Measurements from ENCODE around the gene UNC13A. TPM values are rescaled to one million over a fixed set of nuclear protein-coding genes. Genes with fewer than 3 reads are reported as not detected.

Gene UNC13A
- total and polyA plus RNA-seq, 7 donors, result under 0.01 to 0.83 (median 0.60) TPM

DNA sequence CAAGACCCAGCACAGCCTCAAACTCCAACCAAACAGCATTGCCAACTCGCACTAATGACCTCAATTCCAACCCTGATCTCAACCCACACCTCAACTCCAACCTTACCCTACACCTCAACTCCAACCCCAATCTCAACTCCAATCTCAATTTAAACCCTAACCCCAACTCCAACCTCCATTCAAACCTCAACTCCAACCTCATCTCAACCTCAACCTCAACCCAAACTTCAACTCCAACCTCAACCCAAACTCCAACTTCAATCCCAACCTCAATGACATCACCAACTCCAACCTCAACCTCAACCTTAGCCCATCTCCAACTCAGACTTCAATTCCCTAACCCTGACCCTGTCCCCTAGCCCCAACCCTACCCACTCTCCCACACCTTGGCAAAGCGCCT is 58.4 kb downstream of the UNC13A start:
- Histone ChIP-seq H3K9me3 (no peaks in the 10 kb centered on the region), H3K4me3 (no peak overlapping the region), H3K36me3 (no peaks in the 10 kb centered on the region), H3K27me3 (no peaks in the 10 kb centered on the region), H3K27ac (no peak overlapping the region), H3K4me1 (no peaks in the 10 kb centered on the region)
- intact Hi-C loops (cut with DNase I), result no loop called here
- TF ChIP-seq POLR2A (IDR thresholded peaks at IDR 0.05), result no peak
- 83 to 90% methylated on average over 2 of the region's 2 CpGs for WGBS, 2 donors
- DNase-seq, result no peak

DNA sequence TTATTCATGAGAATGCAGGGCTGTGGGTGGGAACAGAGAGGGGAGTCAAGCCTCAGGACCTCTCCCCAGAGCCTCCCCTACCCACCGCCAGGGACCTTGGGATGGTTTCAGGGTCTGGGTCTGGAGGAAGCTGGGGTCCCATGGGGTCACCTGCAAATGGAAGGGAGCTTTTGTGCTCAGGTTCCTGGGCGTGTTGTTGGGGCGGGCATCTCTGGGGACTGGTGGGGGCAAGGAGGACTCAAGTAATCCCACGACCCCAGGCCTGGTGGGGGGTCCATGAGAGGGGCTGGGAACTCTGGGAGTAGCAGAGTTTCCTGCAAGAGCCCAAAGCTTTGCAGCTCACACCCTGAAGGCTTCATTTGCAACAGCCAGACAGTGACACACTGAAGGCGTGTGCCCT is 60.2 kb downstream of the UNC13A start:
- H3K4me3 ChIP-seq, result no peak overlapping the region
- H3K36me3 ChIP-seq, result no peaks in the 10 kb centered on the region
- no peaks in the 10 kb centered on the region for H3K9me3 ChIP-seq
- no peaks in the 10 kb centered on the region for H3K27me3 ChIP-seq
- no peak overlapping the region for H3K27ac ChIP-seq
- DNase-seq, result no peak
- 69 to 76% methylated on average over 5 of the region's 5 CpGs for WGBS, 2 donors
- no peaks in the 10 kb centered on the region for H3K4me1 ChIP-seq
- TF ChIP-seq POLR2A (IDR thresholded peaks at IDR 0.05), result no peak
- TF ChIP-seq, protein P1, sequence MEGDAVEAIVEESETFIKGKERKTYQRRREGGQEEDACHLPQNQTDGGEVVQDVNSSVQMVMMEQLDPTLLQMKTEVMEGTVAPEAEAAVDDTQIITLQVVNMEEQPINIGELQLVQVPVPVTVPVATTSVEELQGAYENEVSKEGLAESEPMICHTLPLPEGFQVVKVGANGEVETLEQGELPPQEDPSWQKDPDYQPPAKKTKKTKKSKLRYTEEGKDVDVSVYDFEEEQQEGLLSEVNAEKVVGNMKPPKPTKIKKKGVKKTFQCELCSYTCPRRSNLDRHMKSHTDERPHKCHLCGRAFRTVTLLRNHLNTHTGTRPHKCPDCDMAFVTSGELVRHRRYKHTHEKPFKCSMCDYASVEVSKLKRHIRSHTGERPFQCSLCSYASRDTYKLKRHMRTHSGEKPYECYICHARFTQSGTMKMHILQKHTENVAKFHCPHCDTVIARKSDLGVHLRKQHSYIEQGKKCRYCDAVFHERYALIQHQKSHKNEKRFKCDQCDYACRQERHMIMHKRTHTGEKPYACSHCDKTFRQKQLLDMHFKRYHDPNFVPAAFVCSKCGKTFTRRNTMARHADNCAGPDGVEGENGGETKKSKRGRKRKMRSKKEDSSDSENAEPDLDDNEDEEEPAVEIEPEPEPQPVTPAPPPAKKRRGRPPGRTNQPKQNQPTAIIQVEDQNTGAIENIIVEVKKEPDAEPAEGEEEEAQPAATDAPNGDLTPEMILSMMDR (IDR thresholded peaks at IDR 0.05), result no peak
- no peak for TF ChIP-seq POLR2AphosphoS5 (IDR thresholded peaks at IDR 0.05)
- TF ChIP-seq EP300 (IDR thresholded peaks at IDR 0.05), result no peak
- intact Hi-C loops (cut with DNase I), result no loop called here

DNA sequence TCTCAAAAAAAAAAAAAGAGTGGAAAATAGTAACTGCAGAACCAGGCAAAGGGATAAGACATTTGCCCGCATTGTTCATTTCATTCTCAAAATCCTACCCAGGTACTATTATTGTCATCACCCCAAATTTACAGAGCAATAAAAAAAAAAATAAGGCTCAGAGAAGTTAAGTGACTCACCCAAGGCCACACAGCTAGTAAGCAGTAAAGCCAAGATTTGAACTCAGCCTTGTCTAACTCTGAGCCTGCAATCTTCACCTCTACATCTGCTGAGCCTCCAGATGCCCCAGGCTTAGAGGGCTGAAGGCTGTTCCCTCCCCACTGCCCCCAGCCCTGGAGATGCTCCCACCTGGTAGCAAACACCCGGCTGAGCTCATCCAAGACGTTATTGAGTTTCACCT is 61.0 kb downstream of the UNC13A start:
- H3K4me3 ChIP-seq, result no peak overlapping the region
- 78 to 91% methylated on average over 3 of the region's 3 CpGs for WGBS, 2 donors
- intact Hi-C loops (cut with DNase I), result no loop called here
- H3K27ac ChIP-seq, result no peak overlapping the region
- no peak for DNase-seq
- no peaks in the 10 kb centered on the region for H3K36me3 ChIP-seq
- H3K27me3 ChIP-seq, result no peaks in the 10 kb centered on the region
- H3K9me3 ChIP-seq, result peaks cover 0 to 2% (median 0%) of the 10 kb centered on the region in 4 donors
- TF ChIP-seq, protein P1 (IDR thresholded peaks at IDR 0.05), result no peak
- TF ChIP-seq EP300 (IDR thresholded peaks at IDR 0.05), result no peak
- TF ChIP-seq POLR2A (IDR thresholded peaks at IDR 0.05), result no peak
- no peak for TF ChIP-seq POLR2AphosphoS5 (IDR thresholded peaks at IDR 0.05)
- no peaks in the 10 kb centered on the region for H3K4me1 ChIP-seq

DNA sequence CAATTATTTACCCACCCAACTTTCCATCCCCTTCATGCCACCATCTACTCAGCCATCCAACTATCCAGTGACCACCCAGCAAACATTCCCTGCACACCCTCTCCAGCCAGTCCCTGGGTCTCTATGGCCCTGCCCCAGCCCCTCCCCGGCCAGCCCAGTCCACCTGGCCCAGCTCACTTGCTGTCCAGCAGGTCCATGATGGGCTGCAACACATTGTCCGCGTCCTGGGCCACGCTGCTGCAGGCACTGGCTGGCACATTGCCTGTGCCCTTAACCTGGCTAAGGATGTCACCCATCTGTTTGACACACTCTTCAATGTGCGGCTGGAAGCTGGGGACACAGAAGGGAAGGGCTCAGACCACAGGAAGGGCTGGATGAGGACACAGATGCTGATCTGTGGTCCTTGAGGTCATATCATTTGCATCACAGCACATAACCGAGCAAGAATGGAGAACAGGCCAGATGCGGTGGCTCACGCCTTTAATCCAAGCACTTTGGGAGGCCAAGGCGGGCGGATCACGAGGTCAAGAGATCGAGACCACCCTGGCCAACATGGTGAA is 61.6 kb downstream of the UNC13A start:
- peaks cover 0 to 8% (median 2%) of the 10 kb centered on the region in 4 donors for H3K9me3 ChIP-seq
- intact Hi-C loops (cut with DNase I), result no loop called here

DNA sequence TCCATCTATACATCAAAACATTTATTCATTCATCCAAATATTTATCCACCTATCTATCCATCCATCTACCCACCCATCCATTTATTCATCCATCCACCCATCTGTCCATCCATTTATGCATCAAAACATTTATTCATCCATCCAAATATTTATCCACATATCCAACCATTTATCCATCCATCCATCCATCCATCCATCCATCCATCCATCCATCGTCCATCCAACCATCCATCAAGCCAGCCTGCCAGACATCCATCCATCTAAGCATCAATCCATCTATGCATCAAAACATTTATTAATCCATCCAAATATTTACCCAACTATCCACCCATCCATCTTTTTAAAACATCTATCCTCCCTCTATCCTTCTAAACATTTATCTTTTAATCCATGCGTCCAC is 62.2 kb downstream of the UNC13A start:
- peaks cover 0 to 8% (median 2%) of the 10 kb centered on the region in 4 donors for H3K9me3 ChIP-seq
- H3K36me3 ChIP-seq, result no peaks in the 10 kb centered on the region
- intact Hi-C loops (cut with DNase I), result no loop called here
- H3K27me3 ChIP-seq, result no peaks in the 10 kb centered on the region
- no peaks in the 10 kb centered on the region for H3K4me1 ChIP-seq
- WGBS, 2 donors, result 75 to 86% methylated on average over 2 of the region's 2 CpGs
- TF ChIP-seq, protein P1 (IDR thresholded peaks at IDR 0.05), result no peak
- TF ChIP-seq EP300 (IDR thresholded peaks at IDR 0.05) (no peak), POLR2A (IDR thresholded peaks at IDR 0.05) (no peak), POLR2AphosphoS5 (IDR thresholded peaks at IDR 0.05) (no peak)
- H3K4me3 ChIP-seq, result no peak overlapping the region
- H3K27ac ChIP-seq, result no peak overlapping the region
- DNase-seq, result no peak

More for the DNA sequence above, 61.6 kb downstream of the UNC13A start:
- Histone ChIP-seq H3K4me3 (no peak overlapping the region), H3K4me1 (no peaks in the 10 kb centered on the region), H3K27ac (no peak overlapping the region), H3K27me3 (no peaks in the 10 kb centered on the region), H3K36me3 (no peaks in the 10 kb centered on the region)
- TF ChIP-seq POLR2AphosphoS5 (IDR thresholded peaks at IDR 0.05) (no peak), EP300 (IDR thresholded peaks at IDR 0.05) (no peak), POLR2A (IDR thresholded peaks at IDR 0.05) (no peak)
- TF ChIP-seq, protein P1 (IDR thresholded peaks at IDR 0.05), result no peak
- 78 to 79% methylated on average over 12 of the region's 12 CpGs for WGBS, 2 donors
- no peak for DNase-seq

All from sigmoid colon (tissue), 7 donors.